WTC11 (cell line): ENCODE results near the gene DNPEP. TPM values are rescaled to one million over a fixed set of nuclear protein-coding genes. Genes with fewer than 3 reads are reported as not detected.

ENCODE experiments used
- ATAC-seq: fragments of 200-7000 bp; cut with Tn5 transposase; 2 replicates; pipeline ENCODE4 v1.10.0; 2021; ENCODE audit warnings: mild to moderate bottlenecking, moderate library complexity
- CTCF ChIA-PET: fragments of 300-600 bp; sonication (Branson Sonifier 250); formaldehyde crosslinking; loops from one replicate; lab custom pipeline; 2021; ENCODE audit warnings: antibody characterized with exemption; lab: Charles Lee
- POLR2A ChIA-PET: fragments of 350-600 bp; sonication (Branson Sonifier 250); formaldehyde crosslinking; loops from one replicate; lab custom pipeline; 2021; ENCODE audit warnings: antibody characterized with exemption; lab: Charles Lee
- DNase-seq: peaks from one replicate; pipeline ENCODE4 v3.0.0; 2021; ENCODE audit warnings: low spot score
- H3K27ac Mint-ChIP-seq: 2 replicates; pipeline ENCODE4 v1.8.0; 2021; ENCODE audit warnings: mixed read lengths
- H3K27me3 Mint-ChIP-seq: 2 replicates; pipeline ENCODE4 v1.8.0; 2021; ENCODE audit warnings: low read depth, mild to moderate bottlenecking, moderate library complexity, mixed read lengths
- H3K36me3 Mint-ChIP-seq: 2 replicates; pipeline ENCODE4 v1.8.0; 2021; ENCODE audit warnings: mixed read lengths
- H3K4me1 Mint-ChIP-seq: 2 replicates; pipeline ENCODE4 v1.8.0; 2022; ENCODE audit warnings: mixed read lengths
- H3K4me3 Mint-ChIP-seq: 2 replicates; pipeline ENCODE4 v1.8.0; 2021; ENCODE audit warnings: mild to moderate bottlenecking, moderate library complexity, mixed read lengths
- H3K9me3 Mint-ChIP-seq: 2 replicates; pipeline ENCODE4 v1.8.0; 2021; ENCODE audit warnings: mixed read lengths
- ARID4B ChIP-seq: sonication (generic); formaldehyde crosslinking; IDR thresholded peaks from 2 replicates; pipeline ENCODE4 v1.8.0; 2023; ENCODE audit warnings: missing genetic modification reagents, mild to moderate bottlenecking, borderline replicate concordance
- CTCF ChIP-seq: fragments of 200-600 bp; IDR thresholded peaks from 2 replicates; pipeline ENCODE4 v1.8.0; 2022; ENCODE audit warnings: antibody characterized with exemption
- EMX1 ChIP-seq: fragments of 250-450 bp; sonication (Bioruptor Pico); IDR thresholded peaks from 2 replicates; pipeline ENCODE4 v1.8.0; 2021; ENCODE audit warnings: mild to moderate bottlenecking
- ERG ChIP-seq: fragments of 250-450 bp; sonication (Bioruptor Pico); IDR thresholded peaks from 2 replicates; pipeline ENCODE4 v1.8.0; 2021; ENCODE audit warnings: mild to moderate bottlenecking
- FOXJ3 ChIP-seq: sonication (generic); formaldehyde crosslinking; IDR thresholded peaks from 2 replicates; pipeline ENCODE4 v1.9.0; 2021; ENCODE audit warnings: missing genetic modification reagents, mild to moderate bottlenecking, borderline replicate concordance
- NFYB ChIP-seq: sonication (generic); formaldehyde crosslinking; conservative IDR thresholded peaks from 2 replicates; pipeline ENCODE4 v1.8.0; 2022; ENCODE audit warnings: low read depth, missing genetic modification reagents
- USF1 ChIP-seq: sonication (generic); formaldehyde crosslinking; IDR thresholded peaks from 2 replicates; pipeline ENCODE4 v1.8.0; 2022; ENCODE audit warnings: mild to moderate bottlenecking, missing genetic modification reagents
- ZBTB43 ChIP-seq: sonication (generic); formaldehyde crosslinking; IDR thresholded peaks from 2 replicates; pipeline ENCODE4 v1.8.1; 2023; ENCODE audit warnings: mild to moderate bottlenecking, missing genetic modification reagents
- ZNF121 ChIP-seq: sonication (generic); formaldehyde crosslinking; IDR thresholded peaks from 2 replicates; pipeline ENCODE4 v1.8.0; 2023; ENCODE audit warnings: missing genetic modification reagents
- ZNF263 ChIP-seq: sonication (generic); formaldehyde crosslinking; IDR thresholded peaks from 2 replicates; pipeline ENCODE4 v1.8.1; 2022; ENCODE audit warnings: low read depth, mild to moderate bottlenecking, moderate library complexity, missing genetic modification reagents
- ZNF671 ChIP-seq: fragments of 250-450 bp; sonication (Bioruptor Pico); IDR thresholded peaks from 2 replicates; pipeline ENCODE4 v1.8.0; 2021; ENCODE audit warnings: mild to moderate bottlenecking
- total RNA-seq: library from RNA; stranded (reverse); gene quantifications from 3 replicates; pipeline ENCODE4 v1.2.3, GENCODE V29; 2021

DNPEP gene
- total RNA-seq, 1 experiment from 2014 or later, result 67.6 TPM

- DNase-seq (no peak), ATAC-seq (no peak)
- H3K27me3 Mint-ChIP-seq, result no peaks in the 10 kb centered on the region; the same call in 1 of the 2 replicates
- no peak for TF ChIP-seq EMX1 (CRISPR knock-in tag)
- no peak for TF ChIP-seq FOXJ3 (CRISPR knock-in tag)
- TF ChIP-seq ERG (CRISPR knock-in tag), result no peak
- no peak for TF ChIP-seq ZNF121 (CRISPR knock-in tag)
- TF ChIP-seq ZBTB43 (CRISPR knock-in tag), result no peak
- no peak for TF ChIP-seq ZNF671
- TF ChIP-seq ARID4B (CRISPR knock-in tag), result no peak
- no peak for TF ChIP-seq NFYB (CRISPR knock-in tag)
- POLR2A ChIA-PET, result interaction anchor here (1.4 kb wide), 1 partner anchor 16 kb away, joined by 5 read pairs; the partner anchor contains the start of gene DNPEP
- H3K9me3 Mint-ChIP-seq, result no peaks in the 10 kb centered on the region
- H3K27ac Mint-ChIP-seq, result no peak overlapping the region
- CTCF ChIA-PET, result interaction anchor here (0.6 to 6.7 kb wide), 35 partner anchors 12 to 239 kb away, joined by 3 to 178 read pairs (median 15); partner anchors contain the start of genes ASIC4, CHPF, DES and DNPEP
- no peak overlapping the region for H3K4me3 Mint-ChIP-seq
- H3K4me1 Mint-ChIP-seq, result peaks cover 46% of the 10 kb centered on the region
- no peaks in the 10 kb centered on the region for H3K36me3 Mint-ChIP-seq
Measured at GRCh38 chr2:219403861-219404260, 16.1 kb upstream of the DNPEP start.

GRCh38 chr2:219402665-219403515 is 15.2 kb upstream of the DNPEP start:
- ATAC-seq (peak; percentile 70), DNase-seq (peak; percentile 76)
- no peaks in the 10 kb centered on the region; the same call in 1 of the 2 replicates for H3K27me3 Mint-ChIP-seq
- CTCF ChIA-PET, result interaction anchor here (0.6 to 6.7 kb wide), 39 partner anchors 11 to 373 kb away, joined by 3 to 178 read pairs (median 13); partner anchors contain the start of genes ASIC4, CHPF, DES and DNPEP
- peaks cover 46% of the 10 kb centered on the region for H3K4me1 Mint-ChIP-seq
- H3K9me3 Mint-ChIP-seq, result no peaks in the 10 kb centered on the region
- TF ChIP-seq CTCF (peak; percentile 83; the same call in 1 of the 2 replicates), USF1 (no peak), ZNF263 (CRISPR knock-in tag) (no peak)
- no peak overlapping the region for H3K4me3 Mint-ChIP-seq
- no peak overlapping the region for H3K27ac Mint-ChIP-seq
- H3K36me3 Mint-ChIP-seq, result no peaks in the 10 kb centered on the region
- POLR2A ChIA-PET, result interaction anchor here (0.5 to 1.0 kb wide), 2 partner anchors 25 to 91 kb away, joined by 3 to 4 read pairs; no protein-coding TSS in a partner anchor
